GM21423 (cell line): Measurements from ENCODE around the gene FREM1.

ENCODE experiments used
- ATAC-seq: cut with Tn5 transposase; IDR thresholded peaks from one replicate; pipeline ENCODE4 v1.9.1; 2021; ENCODE audit warnings: mild to moderate bottlenecking, moderate library complexity; ENCODE audit not compliant: unreplicated experiment

Gene FREM1

GRCh38 chr9:14824481-14824880 lies 85.7 kb downstream of the FREM1 start:
- no peak for ATAC-seq

GRCh38 chr9:14823800-14824199 lies 86.4 kb downstream of the FREM1 start:
- no peak for ATAC-seq

GRCh38 chr9:14822666-14823065 lies 87.6 kb downstream of the FREM1 start:
- no peak for ATAC-seq

DNA sequence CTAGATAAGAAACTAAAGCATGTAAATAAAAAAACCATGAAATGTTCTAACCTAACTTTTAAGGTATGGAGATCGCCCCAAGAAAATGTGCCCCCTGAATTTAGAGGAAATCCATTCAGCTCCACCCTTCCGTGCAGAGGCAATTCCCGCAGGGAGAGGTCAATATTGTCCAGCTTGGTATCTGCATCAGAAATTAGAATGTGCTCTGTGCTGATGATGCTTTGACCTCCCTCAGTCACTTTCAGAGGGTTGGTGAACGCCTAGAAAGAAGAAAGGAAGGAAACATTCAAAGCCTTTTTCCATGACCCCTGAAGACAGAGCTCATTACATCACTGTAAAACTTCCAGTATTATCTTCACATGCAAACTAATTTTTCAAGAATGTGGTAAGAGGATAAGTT lies 91.0 kb downstream of the FREM1 start:
- no peak for ATAC-seq

GRCh38 chr9:14814249-14814628 lies 96.0 kb downstream of the FREM1 start:
- ATAC-seq: no peak

- ATAC-seq: no peak
These were observed 96.6 kb downstream of the FREM1 start for GRCh38 chr9:14813336-14814248.

DNA sequence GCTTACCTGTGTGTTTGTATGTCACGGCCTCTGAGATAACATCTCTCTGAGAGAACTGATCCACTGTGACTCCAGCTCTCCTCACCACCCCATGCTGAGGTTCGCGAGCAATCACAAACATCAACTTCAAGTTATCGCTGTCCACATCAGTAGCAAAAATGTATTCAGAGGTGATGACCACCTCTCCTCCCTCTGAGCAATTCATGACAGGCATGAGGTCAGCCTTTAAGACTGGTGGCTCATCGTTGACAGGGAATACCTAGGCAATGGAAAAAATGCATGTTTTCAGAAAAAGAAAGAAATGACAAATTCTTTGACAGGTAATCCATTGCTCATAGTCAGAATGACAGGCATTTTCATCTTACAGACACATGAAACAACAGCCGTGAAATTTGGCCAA lies 97.4 kb downstream of the FREM1 start:
- no peak for ATAC-seq

GRCh38 chr9:14811844-14812243 lies 98.4 kb downstream of the FREM1 start:
- ATAC-seq: no peak

DNA sequence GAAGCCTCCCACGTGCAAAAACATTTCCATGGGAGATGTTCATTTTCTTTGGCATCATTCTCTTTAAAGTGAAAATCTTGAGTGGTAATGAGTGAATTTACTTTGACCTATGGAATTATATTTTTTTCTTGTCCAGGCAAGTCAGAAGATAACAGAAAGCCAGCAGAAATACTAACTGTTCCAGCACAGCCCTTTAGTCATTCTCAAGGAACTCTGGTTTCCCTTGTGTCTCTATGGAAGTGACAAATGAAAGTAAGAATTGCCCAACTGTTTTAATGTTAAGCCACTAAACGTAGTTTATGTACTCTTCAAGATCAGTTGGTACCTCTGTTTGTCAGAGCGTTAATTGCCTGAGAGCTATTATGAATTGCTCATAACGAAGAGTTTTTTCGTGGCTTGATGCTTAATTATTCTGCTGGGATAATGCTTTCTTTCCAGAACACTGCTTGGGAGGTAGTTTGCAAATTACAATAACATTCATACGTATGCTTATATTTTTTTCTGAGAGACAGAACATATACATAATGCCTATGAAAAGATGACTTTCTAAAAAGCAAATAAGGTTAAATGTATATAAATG lies 103.2 kb downstream of the FREM1 start:
- no peak for ATAC-seq

GRCh38 chr9:14799030-14799429 lies 111.2 kb downstream of the FREM1 start:
- ATAC-seq: no peak

DNA sequence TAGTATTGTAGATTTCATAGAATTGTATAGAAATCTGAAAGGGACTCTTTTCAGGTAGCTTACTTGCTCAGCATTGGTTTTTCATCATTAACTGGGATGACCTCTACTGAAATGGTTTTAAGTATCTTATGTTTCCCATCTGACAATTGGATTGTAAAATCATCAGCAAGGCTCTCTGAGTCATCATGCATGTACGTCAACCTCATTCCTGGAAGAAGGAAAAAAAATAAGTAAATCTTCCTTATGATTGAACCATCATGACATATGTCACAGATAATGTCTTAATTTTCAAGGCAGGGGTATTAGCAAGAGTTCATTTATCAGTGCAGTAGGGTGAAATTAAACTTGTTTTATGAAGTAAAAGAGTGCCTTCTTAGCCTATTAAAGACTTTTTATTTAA lies 112.8 kb downstream of the FREM1 start:
- ATAC-seq: no peak

DNA sequence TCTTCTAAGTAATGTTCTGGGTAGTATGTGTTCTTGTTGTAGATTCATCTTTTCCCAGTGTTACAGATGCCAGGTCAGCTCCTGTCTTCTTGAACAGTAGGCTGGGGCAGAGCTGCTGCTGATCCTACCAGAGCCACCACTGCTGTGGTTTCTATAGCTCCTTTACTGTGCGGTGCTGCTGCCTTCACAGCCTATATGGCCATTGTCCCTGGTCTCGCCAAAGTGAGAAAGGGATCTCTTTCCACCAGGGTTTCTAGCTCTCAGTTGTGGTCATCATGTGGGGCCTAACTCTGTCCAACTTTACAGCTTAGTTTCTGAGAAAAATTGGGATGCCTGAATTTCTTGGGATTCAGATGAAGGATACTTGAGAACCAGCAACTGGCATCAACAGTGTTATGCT lies 116.8 kb downstream of the FREM1 start:
- ATAC-seq: no peak

DNA sequence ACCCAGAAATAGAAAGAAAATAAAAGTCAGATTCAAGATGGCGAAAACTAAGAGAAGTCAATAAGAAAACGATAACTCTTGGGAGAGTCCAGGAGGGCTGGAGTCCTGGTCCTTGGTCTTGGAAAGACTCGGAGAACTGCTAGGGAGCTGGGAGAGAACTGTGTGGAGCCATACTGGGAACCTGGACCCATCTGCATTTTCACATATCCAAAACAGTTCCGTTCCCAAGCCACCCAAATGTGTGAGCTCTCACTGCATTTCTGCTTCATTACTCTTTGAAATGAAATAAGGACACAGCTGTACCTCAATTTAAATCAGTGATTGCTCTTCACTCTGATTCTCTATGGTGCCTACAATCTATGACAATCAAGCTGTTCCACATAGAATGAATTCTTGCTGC lies 119.6 kb downstream of the FREM1 start:
- no peak for ATAC-seq

- ATAC-seq: no peak
These were observed 121.4 kb downstream of the FREM1 start for GRCh38 chr9:14788846-14789245.

- ATAC-seq: no peak
These were observed 126.9 kb downstream of the FREM1 start for GRCh38 chr9:14783358-14783757.

DNA sequence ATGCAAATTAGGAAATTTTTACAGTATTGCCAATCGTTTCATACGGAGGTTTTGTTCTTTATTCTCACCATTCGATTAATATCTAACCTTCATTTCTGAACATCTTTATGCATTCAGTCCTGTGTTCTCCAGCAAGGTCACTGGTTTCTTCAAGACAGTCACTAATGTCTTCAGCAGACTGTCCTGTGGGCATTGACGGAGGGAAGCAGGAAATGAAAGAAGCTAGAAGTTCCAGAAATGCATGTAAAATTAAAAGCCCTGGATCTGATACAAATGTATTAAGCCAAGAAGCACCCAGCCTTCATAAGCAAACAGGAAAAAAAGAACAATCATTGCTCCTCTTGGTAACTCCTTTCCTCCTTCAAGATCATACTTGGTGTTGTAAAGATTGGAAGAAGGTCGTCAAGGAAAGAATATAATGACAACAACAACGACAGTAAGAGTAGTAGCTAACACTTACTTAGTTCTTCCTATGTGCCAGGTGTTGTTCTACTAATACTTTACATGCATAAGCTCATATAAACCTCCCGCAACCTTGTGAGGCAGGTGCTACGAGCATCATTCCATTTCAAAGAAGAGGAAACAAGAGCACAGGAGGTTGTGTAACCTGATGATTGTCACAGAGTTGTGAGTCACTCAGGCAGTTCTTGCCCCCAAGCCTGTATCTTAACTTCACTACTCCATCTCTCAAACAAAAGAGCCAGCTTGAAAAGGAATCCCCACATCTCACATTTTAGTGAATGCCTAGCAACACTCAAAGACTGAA lies 127.8 kb downstream of the FREM1 start:
- ATAC-seq: no peak

DNA sequence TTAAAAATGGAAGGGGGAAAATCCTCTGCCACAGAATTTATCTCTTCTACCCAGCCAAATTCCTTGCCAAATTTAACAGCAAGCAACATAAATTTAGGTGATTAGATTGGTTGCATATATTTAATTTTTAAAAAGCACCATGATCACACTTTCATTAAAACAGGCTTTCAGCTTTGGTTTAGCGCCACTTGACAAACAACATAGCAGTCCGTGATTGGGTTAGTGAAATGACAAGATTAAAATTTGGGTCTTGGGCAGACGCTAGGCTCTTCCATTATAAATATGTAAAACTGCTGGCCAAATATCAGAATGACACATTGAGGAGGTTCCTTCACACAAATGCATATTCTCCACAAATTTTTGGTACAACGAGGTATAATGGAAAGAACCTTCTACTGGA lies 129.5 kb downstream of the FREM1 start:
- ATAC-seq: no peak

GRCh38 chr9:14780251-14780650 lies 130.0 kb downstream of the FREM1 start:
- no peak for ATAC-seq

DNA sequence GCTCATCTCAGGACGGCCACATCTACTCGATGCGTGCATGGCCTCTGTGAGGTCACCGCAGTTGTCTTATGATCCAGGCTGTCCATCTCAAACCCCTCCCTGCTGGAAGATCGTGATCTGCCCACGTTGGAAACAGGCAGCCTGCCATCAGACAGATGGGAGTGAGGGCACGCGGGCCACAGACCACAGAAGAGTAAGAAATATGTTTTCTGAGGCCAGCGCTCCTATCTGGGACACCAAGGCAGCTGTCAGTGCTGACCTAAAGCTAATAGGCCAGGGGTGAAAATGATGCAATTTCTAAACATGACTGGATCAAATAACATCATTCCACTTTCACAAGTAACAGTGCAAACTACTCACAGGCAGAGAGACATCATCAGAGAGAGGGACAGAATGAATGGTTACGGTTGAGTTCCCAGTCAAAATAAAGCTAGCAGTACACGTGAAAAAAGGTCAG lies 130.6 kb downstream of the FREM1 start:
- ATAC-seq: no peak

DNA sequence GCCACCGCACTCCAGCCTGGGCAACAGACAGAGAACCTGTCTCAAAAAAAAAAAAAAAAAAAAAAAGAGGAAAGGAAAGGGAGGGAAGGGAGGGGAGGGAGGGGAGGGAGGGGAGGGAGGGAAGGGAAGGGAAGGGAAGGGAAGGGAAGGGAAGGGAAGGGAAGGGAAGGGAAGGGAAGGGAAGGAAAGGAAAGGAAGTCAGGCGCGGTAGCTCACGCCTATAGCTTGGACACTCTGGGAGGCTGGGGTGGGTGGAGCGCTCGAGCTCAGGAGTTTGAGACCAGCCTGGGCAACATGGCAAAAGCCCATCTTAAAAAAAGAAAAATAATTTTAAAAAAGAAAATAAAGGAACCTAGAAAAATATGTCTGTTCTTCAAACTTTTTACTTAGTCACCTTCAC lies 131.7 kb downstream of the FREM1 start:
- ATAC-seq: no peak

GRCh38 chr9:14775917-14776316 lies 134.3 kb downstream of the FREM1 start:
- ATAC-seq: no peak

DNA sequence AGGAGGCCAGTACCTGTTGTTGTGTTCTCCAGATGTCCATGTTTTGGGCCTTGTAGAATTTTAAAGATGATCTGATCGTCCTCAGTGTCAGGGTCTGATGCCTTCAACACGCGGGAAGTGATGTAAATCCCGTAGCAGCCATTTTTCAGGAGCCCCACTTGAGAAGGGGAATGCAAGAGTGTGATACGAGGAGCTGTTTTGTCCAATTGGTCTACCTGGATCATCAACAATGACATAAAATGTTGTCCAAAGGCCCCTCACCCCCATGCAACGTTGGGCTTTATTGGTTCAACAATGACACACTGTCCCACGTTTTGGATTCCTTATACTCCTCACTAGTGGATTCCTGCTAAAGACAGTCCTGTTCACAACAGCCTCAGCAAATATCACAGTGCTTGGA lies 139.6 kb downstream of the FREM1 start:
- ATAC-seq: no peak
